H1 (cell line): Measurements from ENCODE around the gene LRRC14B. TPM values are rescaled to one million over a fixed set of nuclear protein-coding genes. Genes with fewer than 3 reads are reported as not detected.

Experiments
- ASH2L ChIP-seq: fragments of 200-600, 300-600 bp; sonication (generic); IDR thresholded peaks from one replicate; pipeline ENCODE4 v1.7.1; 2017; ENCODE audit warnings: low read length
- CHD1 ChIP-seq: IDR thresholded peaks from 2 replicates; pipeline ENCODE4 v1.6.1; 2012; ENCODE audit warnings: low read depth, low read length, improper control_type of control experiment
- HDAC6 ChIP-seq: IDR thresholded peaks from one replicate; pipeline ENCODE4 v1.7.1; 2012; ENCODE audit warnings: low read depth, mild to moderate bottlenecking, inconsistent platforms, low read length, moderate library complexity
- SIX5 ChIP-seq: IDR thresholded peaks from 2 replicates; pipeline ENCODE4 v1.6.1; 2011; ENCODE audit warnings: mild to moderate bottlenecking, low read depth, low read length
- SP2 ChIP-seq: IDR thresholded peaks from 2 replicates; pipeline ENCODE4 v1.6.1; 2012; ENCODE audit warnings: mild to moderate bottlenecking, low read length, inconsistent platforms
- polyA plus RNA-seq, 7 experiments: library from polyadenylated mRNA; depleted of rRNA in 3 of 7; stranded (reverse) in 5 of 7; unstranded in 2 of 7; fragments of >200 nt in 5 of 7; fragments of 200-250 nt in 2 of 7; gene quantifications; 1 replicate in 5 of 7; 2 replicates in 1 of 7; 4 replicates in 1 of 7; pipeline versions ENCODE4 v1.2.1 to v1.2.3, GENCODE V29; 2011 to 2013; ENCODE audit warnings: missing spikeins in 2 of 7, mixed read lengths in 2 of 7
- total RNA-seq: library from RNA; stranded (reverse); fragmentation: NEBNext Ultra II Directional; extraction: Animal tissue kit (Norgen Biotek cat#: 25700); gene quantifications from 2 replicates; pipeline ENCODE4 v1.2.1, GENCODE V29; 2021

Gene LRRC14B
- total and polyA plus RNA-seq, 2 of the 8 experiments (the other 6 are each of a cell fraction or from before 2014, with no cell fraction given) = not detected

GRCh38 chr5:163841-164240 is 27.5 kb upstream of the LRRC14B start (continued):
- TF ChIP-seq CHD1 (no peak), HDAC6 (no peak), ASH2L (no peak), SP2 (no peak), SIX5 (no peak)
